HL-60 (cell line): ENCODE data around the gene SLC22A4.

ENCODE experiments used
- DNase-seq, 2 experiments: peaks; one replicate each; pipeline ENCODE4 v3.0.0-alpha.2; 2010 to 2020; ENCODE audit warnings: low read depth in 1 of 2, low spot score in 1 of 2
- H3K27ac ChIP-seq: fragments of 250-450 bp; sonication (Bioruptor Pico); replicated peaks from 2 replicates; pipeline ENCODE4 v1.5.1; 2020; ENCODE audit warnings: mild to moderate bottlenecking, moderate library complexity
- H3K27me3 ChIP-seq: fragments of 250-450 bp; sonication (Bioruptor Pico); 2 replicates; pipeline ENCODE4 v1.5.1; 2021; ENCODE audit warnings: mild to moderate bottlenecking, moderate library complexity; ENCODE audit not compliant: insufficient read depth, poor library complexity, severe bottlenecking
- H3K4me3 ChIP-seq: replicated peaks from 2 replicates; pipeline ENCODE4 v1.5.1; 2011; ENCODE audit warnings: mild to moderate bottlenecking, control low read depth, low read length; ENCODE audit not compliant: insufficient read depth
- GABPA ChIP-seq: IDR thresholded peaks from 2 replicates; pipeline ENCODE4 v1.6.1; 2012; ENCODE audit warnings: low read depth
- POLR2AphosphoS5 ChIP-seq: IDR thresholded peaks from 2 replicates; pipeline ENCODE4 v1.6.1; 2012; ENCODE audit warnings: low read depth
- SPI1 ChIP-seq: IDR thresholded peaks from 2 replicates; pipeline ENCODE4 v1.6.1; 2012; ENCODE audit warnings: low read depth, mild to moderate bottlenecking, borderline replicate concordance
- TF ChIP-seq, protein P1 (sequence below): IDR thresholded peaks from one replicate; pipeline ENCODE4 v1.5.1; 2011; ENCODE audit warnings: low read length, control low read depth, inconsistent platforms; ENCODE audit not compliant: insufficient read depth
- TF ChIP-seq, protein P2 (sequence below): IDR thresholded peaks from 2 replicates; pipeline ENCODE4 v1.6.1; 2012; ENCODE audit warnings: low read depth; ENCODE audit not compliant: insufficient replicate concordance

The SLC22A4 gene

DNA sequence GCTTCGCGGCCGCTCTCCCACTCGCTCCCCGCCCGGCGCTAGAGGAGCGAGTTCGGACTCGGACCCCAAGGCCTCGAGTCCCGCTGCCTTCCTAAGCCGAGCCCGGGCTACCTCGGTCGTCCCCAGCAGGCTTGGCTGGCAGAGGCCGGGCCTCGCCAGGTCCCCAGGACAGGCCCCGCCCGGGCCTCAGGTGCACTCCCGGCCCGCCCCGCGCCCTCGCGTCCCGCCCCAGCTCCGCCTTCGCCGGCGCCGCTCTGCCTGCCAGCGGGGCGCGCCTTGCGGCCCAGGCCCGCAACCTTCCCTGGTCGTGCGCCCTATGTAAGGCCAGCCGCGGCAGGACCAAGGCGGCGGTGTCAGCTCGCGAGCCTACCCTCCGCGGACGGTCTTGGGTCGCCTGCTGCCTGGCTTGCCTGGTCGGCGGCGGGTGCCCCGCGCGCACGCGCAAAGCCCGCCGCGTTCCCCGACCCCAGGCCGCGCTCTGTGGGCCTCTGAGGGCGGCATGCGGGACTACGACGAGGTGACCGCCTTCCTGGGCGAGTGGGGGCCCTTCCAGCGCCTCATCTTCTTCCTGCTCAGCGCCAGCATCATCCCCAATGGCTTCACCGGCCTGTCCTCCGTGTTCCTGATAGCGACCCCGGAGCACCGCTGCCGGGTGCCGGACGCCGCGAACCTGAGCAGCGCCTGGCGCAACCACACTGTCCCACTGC is 75.4 kb downstream of the SLC22A4 start, which contains the start of gene SLC22A5:
TSS of gene SLC22A5 (plus strand) at position 237 of the 707 bp plus-strand sequence. CDS start at position 500, 263 bp downstream.
- H3K27ac ChIP-seq: peak within 1 kb of the TSS; percentile 66
- H3K27me3 ChIP-seq: no peaks in the 10 kb centered on the region
- peak within 1 kb of the TSS; percentile 53 for H3K4me3 ChIP-seq
- TF ChIP-seq, protein P1, sequence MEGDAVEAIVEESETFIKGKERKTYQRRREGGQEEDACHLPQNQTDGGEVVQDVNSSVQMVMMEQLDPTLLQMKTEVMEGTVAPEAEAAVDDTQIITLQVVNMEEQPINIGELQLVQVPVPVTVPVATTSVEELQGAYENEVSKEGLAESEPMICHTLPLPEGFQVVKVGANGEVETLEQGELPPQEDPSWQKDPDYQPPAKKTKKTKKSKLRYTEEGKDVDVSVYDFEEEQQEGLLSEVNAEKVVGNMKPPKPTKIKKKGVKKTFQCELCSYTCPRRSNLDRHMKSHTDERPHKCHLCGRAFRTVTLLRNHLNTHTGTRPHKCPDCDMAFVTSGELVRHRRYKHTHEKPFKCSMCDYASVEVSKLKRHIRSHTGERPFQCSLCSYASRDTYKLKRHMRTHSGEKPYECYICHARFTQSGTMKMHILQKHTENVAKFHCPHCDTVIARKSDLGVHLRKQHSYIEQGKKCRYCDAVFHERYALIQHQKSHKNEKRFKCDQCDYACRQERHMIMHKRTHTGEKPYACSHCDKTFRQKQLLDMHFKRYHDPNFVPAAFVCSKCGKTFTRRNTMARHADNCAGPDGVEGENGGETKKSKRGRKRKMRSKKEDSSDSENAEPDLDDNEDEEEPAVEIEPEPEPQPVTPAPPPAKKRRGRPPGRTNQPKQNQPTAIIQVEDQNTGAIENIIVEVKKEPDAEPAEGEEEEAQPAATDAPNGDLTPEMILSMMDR: no peak
- no peak for TF ChIP-seq POLR2AphosphoS5
- TF ChIP-seq SPI1: no peak
- TF ChIP-seq, protein P2, sequence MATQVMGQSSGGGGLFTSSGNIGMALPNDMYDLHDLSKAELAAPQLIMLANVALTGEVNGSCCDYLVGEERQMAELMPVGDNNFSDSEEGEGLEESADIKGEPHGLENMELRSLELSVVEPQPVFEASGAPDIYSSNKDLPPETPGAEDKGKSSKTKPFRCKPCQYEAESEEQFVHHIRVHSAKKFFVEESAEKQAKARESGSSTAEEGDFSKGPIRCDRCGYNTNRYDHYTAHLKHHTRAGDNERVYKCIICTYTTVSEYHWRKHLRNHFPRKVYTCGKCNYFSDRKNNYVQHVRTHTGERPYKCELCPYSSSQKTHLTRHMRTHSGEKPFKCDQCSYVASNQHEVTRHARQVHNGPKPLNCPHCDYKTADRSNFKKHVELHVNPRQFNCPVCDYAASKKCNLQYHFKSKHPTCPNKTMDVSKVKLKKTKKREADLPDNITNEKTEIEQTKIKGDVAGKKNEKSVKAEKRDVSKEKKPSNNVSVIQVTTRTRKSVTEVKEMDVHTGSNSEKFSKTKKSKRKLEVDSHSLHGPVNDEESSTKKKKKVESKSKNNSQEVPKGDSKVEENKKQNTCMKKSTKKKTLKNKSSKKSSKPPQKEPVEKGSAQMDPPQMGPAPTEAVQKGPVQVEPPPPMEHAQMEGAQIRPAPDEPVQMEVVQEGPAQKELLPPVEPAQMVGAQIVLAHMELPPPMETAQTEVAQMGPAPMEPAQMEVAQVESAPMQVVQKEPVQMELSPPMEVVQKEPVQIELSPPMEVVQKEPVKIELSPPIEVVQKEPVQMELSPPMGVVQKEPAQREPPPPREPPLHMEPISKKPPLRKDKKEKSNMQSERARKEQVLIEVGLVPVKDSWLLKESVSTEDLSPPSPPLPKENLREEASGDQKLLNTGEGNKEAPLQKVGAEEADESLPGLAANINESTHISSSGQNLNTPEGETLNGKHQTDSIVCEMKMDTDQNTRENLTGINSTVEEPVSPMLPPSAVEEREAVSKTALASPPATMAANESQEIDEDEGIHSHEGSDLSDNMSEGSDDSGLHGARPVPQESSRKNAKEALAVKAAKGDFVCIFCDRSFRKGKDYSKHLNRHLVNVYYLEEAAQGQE: no peak
- TF ChIP-seq GABPA: no peak
- DNase-seq: peak in 1 of 2 experiments; percentile 30

DNA sequence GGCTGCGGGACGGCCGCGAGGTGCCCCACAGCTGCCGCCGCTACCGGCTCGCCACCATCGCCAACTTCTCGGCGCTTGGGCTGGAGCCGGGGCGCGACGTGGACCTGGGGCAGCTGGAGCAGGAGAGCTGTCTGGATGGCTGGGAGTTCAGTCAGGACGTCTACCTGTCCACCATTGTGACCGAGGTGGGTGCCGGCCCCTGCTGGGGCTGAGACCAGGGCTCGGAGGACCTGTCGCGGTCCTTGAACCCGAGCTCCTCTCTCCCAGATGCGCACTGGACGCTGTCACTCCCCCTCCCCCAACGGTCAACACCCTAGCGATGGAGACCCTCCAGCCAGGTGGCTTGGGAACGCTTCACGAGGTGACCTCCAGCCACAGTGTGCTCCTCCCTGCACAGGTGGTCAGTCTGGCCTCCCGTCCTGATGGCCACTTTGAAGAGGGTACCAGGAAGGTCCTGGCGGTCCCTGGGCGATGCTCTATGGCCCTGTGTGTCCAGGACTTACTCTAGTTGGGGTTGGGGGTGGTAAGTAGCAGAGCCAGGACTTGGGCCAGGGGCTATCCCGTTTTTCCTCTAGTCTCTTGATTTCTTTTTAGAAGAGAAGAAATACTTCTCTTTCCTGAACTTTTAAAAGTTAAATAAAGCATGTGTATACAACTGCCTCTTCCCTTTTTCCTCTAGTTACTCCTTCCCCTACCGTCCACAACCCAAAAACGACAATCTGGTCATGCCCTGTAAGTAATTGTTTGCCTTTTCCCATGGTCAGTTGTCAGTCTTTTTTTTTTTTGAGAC is 76.2 kb downstream of the SLC22A4 start:
- H3K27ac ChIP-seq: peak overlapping the region; percentile 66
- TF ChIP-seq, protein P1: no peak
- TF ChIP-seq, protein P2: no peak
- TF ChIP-seq POLR2AphosphoS5 (no peak), GABPA (no peak), SPI1 (no peak)

DNA sequence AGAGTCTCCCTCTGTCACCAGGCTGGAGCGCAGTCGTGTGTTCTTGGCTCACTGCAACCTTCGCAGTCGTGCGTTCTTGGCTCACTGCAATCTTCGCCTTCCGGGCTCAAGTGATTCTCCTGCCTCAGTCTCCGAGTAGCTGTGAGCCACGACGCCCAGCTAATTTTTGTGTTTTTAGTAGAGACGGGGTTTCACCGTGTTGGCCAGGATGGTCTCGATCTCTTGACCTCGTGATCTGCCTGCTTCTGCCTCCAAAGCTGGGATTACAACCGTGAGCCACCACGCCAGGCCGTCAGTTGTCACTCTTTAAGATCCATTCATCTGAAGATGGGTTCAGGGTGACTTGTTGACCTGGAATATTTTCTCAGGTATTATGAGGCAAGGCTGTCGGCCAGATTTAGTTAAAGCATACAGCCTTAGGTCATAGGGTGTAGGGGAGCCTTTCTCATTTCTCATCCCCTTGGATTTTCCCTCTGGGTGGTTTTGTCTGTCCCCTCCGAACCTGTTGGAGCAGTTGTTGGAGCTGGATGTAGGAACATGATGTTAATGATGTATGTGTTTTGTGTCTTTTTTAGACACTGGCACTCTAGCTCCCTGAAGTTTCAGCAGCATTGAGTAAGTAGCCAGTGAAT is 76.9 kb downstream of the SLC22A4 start:
- DNase-seq: no peak
- Histone ChIP-seq H3K27me3 (no peaks in the 10 kb centered on the region), H3K4me3 (no peak overlapping the region), H3K27ac (no peak overlapping the region)
- no peak for TF ChIP-seq GABPA
- no peak for TF ChIP-seq SPI1

More for the DNA sequence above, 76.2 kb downstream of the SLC22A4 start:
- H3K27me3 ChIP-seq: no peaks in the 10 kb centered on the region
- DNase-seq: no peak
- H3K4me3 ChIP-seq: peak overlapping the region; percentile 53

DNA sequence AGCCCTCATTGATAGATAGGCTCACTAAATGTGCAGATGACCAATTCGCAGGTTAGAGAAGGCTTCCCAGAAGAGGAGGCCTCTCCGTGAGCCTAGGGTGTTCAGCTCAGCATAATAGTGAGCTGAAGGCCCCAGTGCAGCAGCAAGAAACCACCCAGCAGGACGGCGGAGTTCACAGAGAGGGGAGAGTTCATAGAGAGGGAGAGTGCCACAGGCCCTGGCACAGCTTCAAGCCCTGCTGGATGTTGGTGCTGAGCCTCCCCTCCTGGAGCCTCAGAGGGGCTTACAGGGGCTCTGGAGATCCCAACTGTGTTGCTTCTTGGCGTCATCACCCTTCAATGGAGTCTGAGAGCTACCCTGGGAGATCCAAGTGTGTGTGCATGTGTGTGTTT is 77.4 kb downstream of the SLC22A4 start:
- TF ChIP-seq, protein P1: no peak
- TF ChIP-seq SPI1 (no peak), GABPA (no peak), POLR2AphosphoS5 (no peak)
- TF ChIP-seq, protein P2: no peak

More for the DNA sequence above, 77.4 kb downstream of the SLC22A4 start:
- H3K4me3 ChIP-seq: no peak overlapping the region
- H3K27ac ChIP-seq: no peak overlapping the region
- H3K27me3 ChIP-seq: no peaks in the 10 kb centered on the region
- no peak for DNase-seq
